ENCODE measurements around the gene TERT.
"Not testable (repeated sequence)": the region's sequence is repeated elsewhere in the genome, so short reads cannot be mapped to it uniquely, and the experiment has no call there.

TERT gene

DNA sequence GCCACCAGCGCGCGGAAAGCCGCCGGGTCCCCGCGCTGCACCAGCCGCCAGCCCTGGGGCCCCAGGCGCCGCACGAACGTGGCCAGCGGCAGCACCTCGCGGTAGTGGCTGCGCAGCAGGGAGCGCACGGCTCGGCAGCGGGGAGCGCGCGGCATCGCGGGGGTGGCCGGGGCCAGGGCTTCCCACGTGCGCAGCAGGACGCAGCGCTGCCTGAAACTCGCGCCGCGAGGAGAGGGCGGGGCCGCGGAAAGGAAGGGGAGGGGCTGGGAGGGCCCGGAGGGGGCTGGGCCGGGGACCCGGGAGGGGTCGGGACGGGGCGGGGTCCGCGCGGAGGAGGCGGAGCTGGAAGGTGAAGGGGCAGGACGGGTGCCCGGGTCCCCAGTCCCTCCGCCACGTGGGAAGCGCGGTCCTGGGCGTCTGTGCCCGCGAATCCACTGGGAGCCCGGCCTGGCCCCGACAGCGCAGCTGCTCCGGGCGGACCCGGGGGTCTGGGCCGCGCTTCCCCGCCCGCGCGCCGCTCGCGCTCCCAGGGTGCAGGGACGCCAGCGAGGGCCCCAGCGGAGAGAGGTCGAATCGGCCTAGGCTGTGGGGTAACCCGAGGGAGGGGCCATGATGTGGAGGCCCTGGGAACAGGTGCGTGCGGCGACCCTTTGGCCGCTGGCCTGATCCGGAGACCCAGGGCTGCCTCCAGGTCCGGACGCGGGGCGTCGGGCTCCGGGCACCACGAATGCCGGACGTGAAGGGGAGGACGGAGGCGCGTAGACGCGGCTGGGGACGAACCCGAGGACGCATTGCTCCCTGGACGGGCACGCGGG is at the start of gene TERT:
Gene TERT (minus strand): TSS at position 234 of the 815 bp plus-strand sequence. CDS start 79 bp downstream, at position 155.
- no peak for DNase-seq

DNA sequence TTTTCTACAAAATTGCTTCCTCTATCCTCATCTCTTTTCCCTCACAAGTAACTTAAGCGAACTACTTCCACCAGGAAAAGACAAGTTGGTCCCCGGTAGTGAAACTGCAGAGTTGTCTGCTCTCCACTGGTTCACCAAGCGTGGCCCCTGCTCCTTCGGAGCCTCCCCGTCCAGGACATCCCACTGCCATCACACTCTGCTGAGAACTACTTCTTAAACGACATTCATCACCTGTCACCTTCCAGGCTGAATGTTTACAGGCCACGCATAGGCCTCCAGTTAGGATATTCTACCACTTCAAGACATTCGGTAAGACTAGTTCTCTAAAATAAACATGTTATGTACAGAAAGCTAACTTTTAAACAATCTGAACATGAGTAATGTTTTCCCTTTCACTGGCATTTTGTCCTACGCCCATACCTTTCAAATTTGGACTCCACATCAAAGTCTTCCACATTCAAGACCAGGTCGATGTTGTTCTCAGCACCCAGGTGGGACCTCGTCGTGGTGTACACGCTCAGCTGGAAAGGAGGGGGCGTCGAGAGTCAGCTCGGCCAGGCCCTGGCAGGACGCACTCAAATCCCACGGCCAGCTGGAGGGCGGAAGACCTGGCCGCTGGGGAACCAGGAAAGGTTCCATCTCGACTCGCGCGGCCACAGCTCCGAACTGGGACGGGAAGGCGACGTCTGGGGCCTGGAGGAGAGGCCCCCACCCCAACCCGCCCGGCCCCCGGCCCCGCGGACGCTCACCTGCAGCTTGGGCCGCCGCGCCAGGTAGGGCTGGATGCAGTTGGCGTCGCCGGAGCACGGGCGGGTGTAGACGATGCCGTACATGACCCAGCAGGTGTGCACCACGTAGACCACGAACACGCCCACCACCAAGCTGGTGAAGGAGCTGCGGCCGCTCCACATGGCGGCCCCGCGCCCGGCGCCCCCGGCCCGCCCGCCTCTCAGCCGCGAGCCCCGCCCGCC is 49.3 kb upstream of the TERT start:
- DNase-seq: no peak

DNA sequence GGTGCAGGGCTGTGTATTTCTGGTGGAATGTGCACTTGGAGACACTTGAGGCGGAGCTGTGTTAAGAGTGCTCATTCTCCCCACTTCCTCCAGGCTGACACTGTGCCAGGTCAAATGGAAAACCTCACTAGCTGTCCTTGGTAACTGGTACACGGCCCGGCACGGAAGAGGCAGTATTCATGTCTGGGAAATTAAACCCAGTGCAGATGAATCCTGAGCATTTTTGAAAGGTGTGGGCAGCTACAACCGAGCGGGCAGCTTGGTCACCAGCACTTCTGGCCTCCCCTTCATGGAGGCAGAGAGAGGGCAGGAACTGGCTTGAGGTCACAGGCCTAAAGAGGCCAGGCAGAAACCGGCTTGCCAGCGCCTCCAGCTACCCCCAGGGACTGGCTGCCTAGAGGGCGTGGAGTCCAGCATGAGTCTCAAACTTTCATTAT is 48.5 kb upstream of the TERT start:
- DNase-seq: no peak

DNA sequence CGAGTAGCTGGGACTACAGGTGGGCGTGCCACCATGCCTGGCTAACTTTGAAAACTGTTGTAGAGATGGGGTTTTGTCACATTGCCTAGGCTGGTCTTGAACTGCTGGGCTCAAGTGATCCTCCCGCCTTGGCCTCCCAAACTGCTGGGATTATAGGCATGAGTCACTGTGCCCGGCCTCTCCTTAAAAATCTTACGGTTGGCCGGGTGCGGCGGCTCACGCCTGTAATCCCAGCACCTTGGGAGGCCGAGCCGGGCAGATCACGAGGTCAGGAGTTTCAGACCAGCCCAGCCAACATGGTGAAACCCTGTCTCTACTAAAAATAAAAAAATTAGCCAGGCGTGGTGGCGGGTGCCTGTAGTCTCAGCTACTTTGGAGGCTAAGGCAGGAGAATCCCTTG is 47.8 kb upstream of the TERT start:
- DNase-seq: not testable (repeated sequence)

DNA sequence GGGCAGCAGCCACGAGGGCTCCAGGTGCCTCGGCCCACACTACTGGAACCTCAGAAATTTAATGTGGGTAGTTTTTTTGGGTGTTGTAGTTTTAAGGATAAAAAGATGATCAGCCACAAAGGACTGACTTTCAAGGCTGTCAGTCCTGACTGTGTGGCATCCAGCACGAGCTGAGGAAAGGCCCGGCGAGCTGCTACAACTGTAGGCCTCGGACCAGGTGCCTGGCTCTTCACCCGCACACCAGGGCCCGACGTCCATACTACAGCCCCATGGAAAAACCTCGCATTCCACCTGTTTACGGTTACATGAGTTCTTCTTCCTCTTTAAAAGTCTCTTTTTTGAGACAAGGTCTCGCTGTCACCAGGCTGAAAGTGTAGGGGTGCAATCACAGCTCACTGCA is 47.4 kb upstream of the TERT start:
- DNase-seq: no peak

DNA sequence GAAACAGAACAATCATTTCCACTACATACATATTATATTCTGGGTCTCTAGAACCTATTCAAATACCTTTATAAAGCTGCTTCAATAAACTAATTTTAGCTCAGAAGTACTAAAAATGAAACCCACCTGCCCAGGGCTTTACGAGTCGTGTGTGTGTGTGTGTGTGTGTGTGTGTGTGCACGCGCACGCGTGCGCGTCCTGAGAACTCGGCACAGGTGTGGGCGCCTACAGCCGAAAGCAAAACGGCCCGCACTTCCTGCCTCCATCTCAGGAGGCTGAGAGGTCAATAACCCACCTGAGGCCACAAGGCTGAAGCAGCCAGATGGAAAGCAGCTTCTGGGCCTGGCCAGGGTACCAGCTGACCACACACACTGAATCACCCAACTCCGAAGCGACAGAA is 47.0 kb upstream of the TERT start:
- no peak for DNase-seq

DNA sequence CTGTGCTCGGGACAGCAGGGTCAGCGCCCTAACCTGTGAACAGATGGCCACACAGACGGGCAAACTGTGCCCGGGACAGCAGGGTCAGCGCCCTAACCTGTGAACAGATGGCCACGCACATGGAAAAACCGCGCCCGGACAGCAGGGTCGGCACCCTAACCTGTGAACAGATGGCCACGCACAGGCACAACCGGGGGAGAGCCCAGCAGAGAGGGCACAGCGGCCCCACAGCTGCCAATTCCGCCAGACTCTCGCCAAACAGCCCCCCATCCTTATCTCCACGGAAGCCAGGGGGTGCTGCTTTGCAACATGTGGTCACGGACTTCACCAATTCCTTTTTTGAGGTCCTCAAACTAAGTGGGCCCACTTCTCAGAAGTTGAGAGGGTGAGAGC is 44.9 kb upstream of the TERT start:
- not testable (repeated sequence) for DNase-seq

DNA sequence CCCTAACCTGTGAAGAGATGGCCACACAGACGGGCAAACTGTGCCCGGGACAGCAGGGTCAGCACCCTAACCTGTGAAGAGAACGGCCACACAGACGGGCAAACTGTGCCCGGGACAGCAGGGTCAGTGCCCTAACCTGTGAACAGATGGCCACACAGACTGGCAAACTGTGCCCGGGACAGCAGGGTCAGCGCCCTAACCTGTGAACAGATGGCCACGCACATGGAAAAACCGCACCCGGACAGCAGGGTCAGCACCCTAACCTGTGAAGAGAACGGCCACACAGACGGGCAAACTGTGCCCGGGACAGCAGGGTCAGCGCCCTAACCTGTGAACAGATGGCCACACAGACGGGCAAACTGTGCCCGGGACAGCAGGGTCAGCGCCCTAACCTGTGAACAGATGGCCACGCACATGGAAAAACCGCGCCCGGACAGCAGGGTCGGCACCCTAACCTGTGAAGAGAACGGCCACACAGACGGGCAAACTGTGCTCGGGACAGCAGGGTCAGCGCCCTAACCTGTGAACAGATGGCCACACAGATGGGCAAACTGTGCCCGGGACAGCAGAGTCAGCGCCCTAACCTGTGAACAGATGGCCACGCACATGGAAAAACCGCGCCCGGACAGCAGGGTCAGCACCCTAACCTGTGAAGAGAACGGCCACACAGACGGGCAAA is 44.4 kb upstream of the TERT start:
- not testable (repeated sequence) for DNase-seq

DNA sequence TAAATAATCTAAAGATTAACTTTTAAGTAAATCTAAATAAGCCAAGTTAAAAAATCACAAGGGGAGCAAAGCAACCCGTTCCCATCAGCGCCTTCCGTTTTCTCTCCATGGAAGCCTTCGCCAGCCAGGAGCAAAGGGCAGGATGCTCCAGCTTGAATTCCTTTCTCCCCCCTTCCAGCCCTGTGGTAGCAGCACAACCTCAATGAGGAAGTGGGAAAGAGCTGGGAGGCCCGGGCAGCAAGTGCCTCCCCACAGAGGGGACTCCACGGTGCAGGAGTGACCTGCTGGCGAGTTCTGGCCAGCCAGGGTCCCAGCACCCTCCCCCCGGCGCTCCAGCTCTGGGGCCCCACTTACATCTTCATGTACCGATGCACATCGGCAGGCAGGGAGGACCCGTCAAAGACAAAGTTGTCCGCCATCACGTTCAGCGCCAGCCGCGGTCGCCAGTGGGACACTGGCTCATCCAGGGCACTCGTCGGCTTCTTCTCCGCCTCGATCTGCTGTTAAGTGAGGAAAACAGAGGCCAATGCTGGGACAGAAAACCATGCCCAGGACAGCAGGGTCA is 43.7 kb upstream of the TERT start:
- DNase-seq: no peak

DNA sequence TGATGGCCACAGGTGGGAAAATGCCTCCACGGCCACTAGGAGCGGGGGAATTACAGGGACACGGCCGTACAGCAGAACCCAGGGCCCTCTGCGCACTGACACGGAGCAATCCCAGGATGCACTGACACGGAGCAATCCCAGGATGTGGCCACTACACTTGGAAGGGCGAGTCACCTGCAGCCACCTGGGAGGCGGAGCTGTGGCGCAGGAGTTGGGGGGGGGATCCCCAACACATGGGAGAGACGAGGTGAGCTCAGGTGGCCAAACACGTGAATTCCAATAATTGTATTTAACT is 43.3 kb upstream of the TERT start:
- no peak for DNase-seq

DNA sequence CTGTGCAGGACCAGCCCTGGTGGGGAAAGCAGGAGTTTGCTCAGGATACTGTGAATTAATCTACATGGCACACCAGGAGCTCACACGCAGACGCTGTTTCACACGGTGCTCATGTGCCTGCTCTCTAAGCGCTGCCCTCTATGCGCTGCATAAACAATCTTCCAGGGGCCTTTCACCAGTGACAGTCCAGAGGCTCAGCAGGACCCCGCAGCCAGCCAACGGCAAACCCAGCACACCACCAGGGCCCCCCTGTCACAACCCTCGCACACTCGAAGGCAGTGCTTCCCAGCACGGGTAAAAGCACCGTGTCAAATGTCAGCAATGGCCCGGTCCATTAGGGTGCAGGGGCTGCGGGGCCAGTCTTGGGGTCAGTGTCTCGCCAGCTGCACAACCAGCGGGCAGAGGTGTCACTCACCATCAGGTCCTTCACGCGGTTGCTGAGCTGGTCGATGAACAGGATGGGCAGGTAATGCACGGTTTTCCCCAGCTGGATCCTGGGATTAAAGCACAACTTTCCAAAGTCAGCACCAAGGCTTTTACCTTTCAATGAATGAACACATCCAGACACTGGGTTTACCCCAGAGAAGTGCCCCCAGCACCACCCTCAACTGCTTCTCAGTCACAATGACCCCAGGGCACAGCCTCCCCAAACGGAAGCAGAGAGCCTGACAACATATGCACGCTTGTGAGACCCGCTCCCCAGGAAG is 42.8 kb upstream of the TERT start:
- no peak for DNase-seq

DNA sequence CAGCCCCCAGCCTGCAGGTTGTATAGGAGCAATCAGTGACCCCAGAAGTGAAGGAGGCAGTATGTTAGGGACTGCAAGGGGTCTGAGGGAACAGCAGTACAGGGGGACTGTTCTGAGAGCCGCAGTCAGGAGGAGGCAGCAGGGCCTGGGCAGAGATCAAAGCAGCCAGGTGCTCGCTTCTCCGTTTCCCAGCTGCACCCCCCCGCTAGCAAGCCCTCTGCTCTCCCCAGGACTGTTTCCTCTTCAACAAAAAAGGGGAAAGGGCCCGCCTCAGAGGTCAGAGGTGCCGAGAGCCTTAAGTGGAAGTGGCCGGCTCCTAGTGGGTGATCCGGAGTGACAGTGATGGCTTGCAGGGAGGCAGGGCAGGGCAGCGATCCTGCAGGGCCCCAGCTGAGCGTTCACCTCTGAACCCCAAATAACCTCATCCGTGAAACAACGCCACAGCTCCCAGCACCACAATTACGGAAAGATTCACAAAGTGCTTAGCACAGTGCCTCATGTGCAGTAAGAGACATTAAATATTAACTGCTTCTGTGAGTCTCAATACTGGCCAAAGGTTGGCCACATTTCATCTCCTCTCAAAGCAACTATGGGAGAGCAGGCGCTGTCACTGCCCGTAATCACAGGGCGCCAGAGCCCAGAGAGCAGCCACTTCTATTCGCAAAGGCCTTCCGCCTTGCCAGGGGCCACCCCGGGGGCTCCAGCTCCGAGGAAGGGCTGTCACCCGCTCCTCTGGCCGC is 42.1 kb upstream of the TERT start:
- DNase-seq: no peak

DNA sequence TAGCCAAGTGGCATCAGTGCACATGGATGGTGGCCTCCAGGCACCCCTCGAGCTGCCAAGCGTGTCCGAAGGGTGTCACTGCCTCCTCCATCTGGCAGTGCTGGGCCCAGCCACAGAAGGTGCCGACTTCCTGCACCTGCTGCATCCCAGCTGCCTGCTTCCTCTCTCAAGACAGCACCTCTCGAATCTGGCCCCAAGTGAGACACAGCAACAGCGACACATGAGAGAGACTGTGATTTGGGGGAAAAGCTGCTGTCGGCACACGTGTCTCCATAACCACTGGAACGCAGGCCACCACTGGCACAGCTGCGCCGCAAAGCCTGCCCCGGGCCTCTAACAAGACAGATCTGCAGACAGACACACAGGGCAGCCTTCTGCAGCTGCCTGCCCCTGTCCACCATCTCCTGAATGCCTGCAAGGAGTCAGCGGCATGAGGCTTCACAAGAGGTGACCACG is 41.3 kb upstream of the TERT start:
- DNase-seq: no peak

DNA sequence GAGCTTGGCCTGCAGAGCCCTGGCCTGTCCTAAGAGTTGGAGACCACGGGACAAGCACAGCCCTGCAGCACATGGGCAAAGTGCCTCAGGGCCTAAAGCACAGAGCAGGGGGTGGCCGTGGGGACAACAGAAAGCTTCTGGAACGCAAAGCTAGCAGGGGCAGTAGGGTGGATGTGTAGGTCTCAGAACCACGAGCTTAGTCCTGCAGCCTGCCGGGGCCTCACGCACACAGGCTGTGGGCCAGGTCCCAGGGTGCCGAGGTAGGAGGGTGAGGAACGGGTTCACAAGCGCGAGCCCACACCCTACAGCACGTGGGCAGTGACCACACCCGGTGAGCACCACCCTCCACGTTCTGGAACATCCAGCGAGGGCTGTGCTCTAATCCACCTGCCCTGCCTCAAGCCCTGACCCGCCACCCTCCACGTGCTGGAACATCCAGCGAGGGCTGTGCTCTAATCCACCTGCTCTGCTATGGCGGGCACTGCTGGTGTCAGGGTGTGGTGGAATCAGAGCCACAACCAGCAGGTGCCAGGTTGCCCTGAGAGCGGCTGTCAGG is 40.8 kb upstream of the TERT start:
- DNase-seq: no peak

DNA sequence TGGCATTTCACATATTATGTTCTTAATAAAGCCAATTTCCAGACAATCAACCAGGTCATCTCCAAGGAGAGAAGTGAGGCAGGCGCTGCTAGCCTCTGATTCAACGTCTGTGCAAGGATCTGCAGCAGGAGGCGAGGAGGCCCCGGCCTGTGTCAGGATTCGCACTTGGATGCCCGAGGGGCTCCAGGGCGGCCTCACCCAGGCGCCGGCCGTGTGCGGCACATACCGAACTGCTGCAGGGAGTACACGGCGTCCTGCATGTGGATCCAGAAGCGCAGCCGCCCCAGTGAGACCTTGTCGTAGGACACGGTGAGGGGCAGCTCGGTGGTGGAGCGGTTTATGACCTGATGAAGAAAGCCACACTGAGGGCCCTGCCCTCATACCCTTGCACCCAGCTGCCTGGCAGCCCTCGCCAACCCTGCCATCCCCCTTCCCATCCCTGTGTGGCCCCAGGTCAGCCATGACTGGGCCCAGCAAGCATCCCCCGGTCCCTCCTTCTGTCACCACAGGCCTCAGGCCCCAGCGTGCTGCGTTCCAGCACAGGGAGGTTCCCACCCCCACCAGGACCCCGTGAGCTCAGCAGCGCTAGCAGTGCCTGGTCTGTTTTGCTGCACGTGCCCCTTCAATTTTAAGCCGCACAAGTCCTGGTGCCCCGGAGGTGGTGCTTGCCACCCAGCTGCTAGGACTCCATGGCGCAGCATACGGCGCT is 40.1 kb upstream of the TERT start:
- no peak for DNase-seq

DNA sequence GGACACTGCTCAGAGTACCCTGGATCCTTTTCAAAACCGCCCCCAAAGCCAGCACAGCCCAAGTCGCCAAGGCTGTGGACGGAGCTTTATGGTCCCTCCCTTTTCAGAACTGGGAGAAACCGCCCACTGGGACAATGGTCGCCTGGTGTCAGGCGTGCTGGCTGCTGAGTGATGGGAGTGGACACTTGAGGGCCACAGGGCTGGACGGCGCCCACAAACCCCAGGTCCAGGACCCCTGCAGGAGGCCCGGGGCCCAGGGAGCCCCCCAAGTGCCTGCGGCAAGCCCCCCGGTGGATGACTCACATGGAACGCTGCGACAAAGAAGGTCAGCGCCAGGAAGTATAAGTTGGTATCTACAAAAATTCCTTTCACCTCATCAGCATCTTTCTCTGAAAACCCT is 39.1 kb upstream of the TERT start:
- DNase-seq: no peak

DNA sequence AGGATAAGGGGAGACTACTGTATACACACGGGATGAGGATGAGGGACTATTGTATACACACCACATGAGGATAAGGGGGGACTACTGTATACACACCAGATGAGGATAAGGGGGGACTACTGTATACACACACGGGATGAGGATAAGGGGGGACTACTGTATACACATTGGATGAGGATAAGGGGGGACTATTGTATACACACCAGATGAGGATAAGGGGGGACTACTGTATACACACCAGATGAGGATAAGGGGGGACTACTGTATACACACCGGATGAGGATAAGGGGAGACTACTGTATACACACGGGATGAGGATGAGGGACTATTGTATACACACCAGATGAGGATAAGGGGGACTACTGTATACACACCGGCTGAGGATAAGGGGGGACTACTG is 38.4 kb upstream of the TERT start:
- not testable (repeated sequence) for DNase-seq

DNA sequence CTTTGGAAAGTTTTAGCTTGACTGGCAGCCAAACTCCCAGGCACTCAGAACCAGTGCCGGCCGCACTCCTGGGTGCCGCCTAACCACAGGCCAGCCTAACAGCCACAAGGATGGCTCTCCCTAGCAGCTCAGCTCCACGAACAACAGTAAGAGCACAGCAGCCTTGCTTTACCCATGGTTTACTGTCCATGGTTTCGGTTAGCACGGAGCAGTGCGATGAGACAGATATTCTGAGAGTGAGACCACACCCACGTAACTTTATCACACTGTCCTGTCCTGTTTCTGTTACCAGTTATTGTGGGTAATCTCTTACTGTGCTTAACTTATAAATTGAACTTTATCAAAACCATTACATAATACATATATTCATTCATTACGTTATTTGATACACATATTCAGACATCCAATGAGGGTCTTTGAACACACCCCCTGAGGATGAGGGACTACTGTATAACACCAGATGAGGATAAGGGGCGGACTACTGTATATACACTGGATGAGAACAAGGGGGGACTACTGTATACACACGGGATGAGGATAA is 37.7 kb upstream of the TERT start:
- no peak for DNase-seq

DNA sequence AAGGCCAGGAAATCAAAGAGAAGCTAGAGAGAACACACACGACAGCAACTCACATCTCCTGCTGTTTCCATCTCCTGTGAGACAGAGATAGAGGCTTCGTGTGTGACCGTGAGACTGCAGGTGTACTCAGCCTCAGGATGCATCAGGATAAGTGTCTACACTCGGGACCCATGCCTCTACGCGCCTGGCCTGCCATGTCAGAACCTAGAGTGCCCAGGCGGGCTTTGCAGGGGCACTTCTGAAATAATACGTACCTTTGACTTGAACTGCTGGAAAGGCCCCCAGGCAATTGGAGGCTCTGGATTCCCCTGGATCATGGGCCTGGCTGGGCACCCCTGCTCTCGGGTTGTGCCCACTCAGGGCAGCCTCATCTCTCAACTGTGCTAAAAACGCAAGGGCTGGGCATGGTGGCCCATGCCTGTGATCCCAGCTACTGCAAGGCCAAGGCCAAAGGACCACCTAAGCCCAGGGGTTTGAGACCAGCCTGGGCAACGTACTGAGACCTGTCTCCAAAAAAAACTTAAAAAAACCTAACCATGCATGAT is 37.1 kb upstream of the TERT start:
- no peak for DNase-seq
